Trophoblast cell (in vitro differentiated cells and primary cell): ENCODE measurements around the gene TSSK1B.
"Not testable (repeated sequence)": the region's sequence is repeated elsewhere in the genome, so short reads cannot be mapped to it uniquely, and the experiment has no call there.

Experiments used
- DNase-seq, 2 donors: peaks; one replicate each; pipeline ENCODE4 v3.0.0-alpha.2; 2016
- H2AFZ ChIP-seq: 2 replicates; pipeline ENCODE4 v1.6.1; 2013; ENCODE audit warnings: low read length, moderate library complexity, mild to moderate bottlenecking; ENCODE audit not compliant: insufficient read depth, poor library complexity
- H2AK5ac ChIP-seq: 2 replicates; pipeline ENCODE4 v1.6.1; 2013; ENCODE audit warnings: mild to moderate bottlenecking, low read length
- H2BK120ac ChIP-seq: 2 replicates; pipeline ENCODE4 v1.6.1; 2013; ENCODE audit warnings: low read length, mild to moderate bottlenecking, moderate library complexity; ENCODE audit not compliant: insufficient read depth, poor library complexity
- H2BK12ac ChIP-seq: 2 replicates; pipeline ENCODE4 v1.6.1; 2013; ENCODE audit warnings: mild to moderate bottlenecking, low read length, moderate library complexity
- H2BK5ac ChIP-seq: 2 replicates; pipeline ENCODE4 v1.6.1; 2013; ENCODE audit warnings: low read length, low read depth, moderate library complexity, mild to moderate bottlenecking; ENCODE audit not compliant: poor library complexity
- H3K14ac ChIP-seq: 2 replicates; pipeline ENCODE4 v1.6.1; 2013; ENCODE audit warnings: mild to moderate bottlenecking, low read length
- H3K18ac ChIP-seq: 2 replicates; pipeline ENCODE4 v1.6.1; 2013; ENCODE audit warnings: mild to moderate bottlenecking, low read length
- H3K23ac ChIP-seq: 2 replicates; pipeline ENCODE4 v1.6.1; 2013; ENCODE audit warnings: low read length
- H3K27ac ChIP-seq: 2 replicates; pipeline ENCODE4 v1.5.1; 2013; ENCODE audit warnings: low read depth, mild to moderate bottlenecking, inconsistent platforms, low read length, moderate library complexity
- H3K27me3 ChIP-seq: 2 replicates; pipeline ENCODE4 v1.6.1; 2013; ENCODE audit warnings: inconsistent platforms, mild to moderate bottlenecking, low read length, moderate library complexity; ENCODE audit not compliant: insufficient read depth
- H3K36me3 ChIP-seq, 2 experiments: 1 replicate in 1 of 2; 2 replicates in 1 of 2; pipeline ENCODE4 v1.6.1; 2013; ENCODE audit warnings: low read length in 2 of 2, mild to moderate bottlenecking in 2 of 2, moderate library complexity in 1 of 2; ENCODE audit not compliant: insufficient read depth in 2 of 2, control insufficient read depth in 1 of 2
- H3K4ac ChIP-seq: 2 replicates; pipeline ENCODE4 v1.6.1; 2013; ENCODE audit warnings: low read depth, mild to moderate bottlenecking, low read length, moderate library complexity
- H3K4me1 ChIP-seq, 2 experiments: 1 replicate in 1 of 2; 2 replicates in 1 of 2; pipeline ENCODE4 v1.6.1; 2013; ENCODE audit warnings: low read length in 2 of 2, mild to moderate bottlenecking in 2 of 2, moderate library complexity in 1 of 2; ENCODE audit not compliant: insufficient read depth in 2 of 2, control insufficient read depth in 1 of 2
- H3K4me2 ChIP-seq: 2 replicates; pipeline ENCODE4 v1.6.1; 2013; ENCODE audit warnings: inconsistent platforms, mild to moderate bottlenecking, low read length, moderate library complexity
- H3K4me3 ChIP-seq: 2 replicates; pipeline ENCODE4 v1.5.1; 2013; ENCODE audit warnings: mild to moderate bottlenecking, low read depth, low read length, inconsistent platforms
- H3K79me1 ChIP-seq: one replicate; pipeline ENCODE4 v1.6.1; 2013; ENCODE audit warnings: low read length
- H3K79me2 ChIP-seq: 2 replicates; pipeline ENCODE4 v1.6.1; 2013; ENCODE audit warnings: low read length, mild to moderate bottlenecking; ENCODE audit not compliant: control insufficient read depth, insufficient read depth, poor library complexity
- H3K9ac ChIP-seq: 2 replicates; pipeline ENCODE4 v1.6.1; 2013; ENCODE audit warnings: mild to moderate bottlenecking, low read length
- H3K9me3 ChIP-seq: 2 replicates; pipeline ENCODE4 v1.6.1; 2013; ENCODE audit warnings: low read depth, mild to moderate bottlenecking, control low read depth, inconsistent platforms, low read length; ENCODE audit not compliant: insufficient read depth
- H4K12ac ChIP-seq: 2 replicates; pipeline ENCODE4 v1.6.1; 2013; ENCODE audit warnings: low read depth, mild to moderate bottlenecking, low read length, moderate library complexity
- H4K8ac ChIP-seq: 2 replicates; pipeline ENCODE4 v1.6.1; 2013; ENCODE audit warnings: low read depth, mild to moderate bottlenecking, low read length, moderate library complexity
- H4K91ac ChIP-seq: one replicate; pipeline ENCODE4 v1.6.1; 2013; ENCODE audit warnings: low read depth, mild to moderate bottlenecking, low read length, moderate library complexity
- WGBS: extraction: QIAGEN DNeasy Blood & Tissue Kit; methylation state at CpG from one replicate; pipeline ENCODE4 v1.1.7; 2013; ENCODE audit warnings: missing lambda C conversion rate; ENCODE audit not compliant: insufficient read length, insufficient coverage; ENCODE audit errors: extremely low coverage; 5-methylcytosine and 5-hydroxymethylcytosine counted together

Gene TSSK1B

GRCh38 chr5:113404269-113404668, 30.5 kb downstream of the TSSK1B start:
- Histone ChIP-seq H4K8ac (no peak overlapping the region), H2BK120ac (no peak overlapping the region), H4K91ac (no peak overlapping the region), H3K4me2 (no peak overlapping the region), H3K36me3 (no peaks in the 10 kb centered on the region), H2BK12ac (no peak overlapping the region), H3K4me3 (no peak overlapping the region), H2AFZ (no peak overlapping the region), H3K23ac (no peak overlapping the region), H2BK5ac (no peak overlapping the region), H3K79me2 (no peaks in the 10 kb centered on the region), H3K27ac (no peak overlapping the region), H3K14ac (no peak overlapping the region), H3K9ac (peak overlapping the region; percentile 46), H3K4ac (no peak overlapping the region), H3K27me3 (no peaks in the 10 kb centered on the region), H3K79me1 (no peaks in the 10 kb centered on the region), H4K12ac (no peak overlapping the region), H3K18ac (no peak overlapping the region), H2AK5ac (no peak overlapping the region), H3K4me1 (no peaks in the 10 kb centered on the region), H3K9me3 (no peaks in the 10 kb centered on the region)
- no CpG with 5 or more reads among the region's 2 CpGs for WGBS
- no peak for DNase-seq

- H3K4ac ChIP-seq, H3K27me3 ChIP-seq, H2BK5ac ChIP-seq, H3K4me3 ChIP-seq, H2AFZ ChIP-seq, H2AK5ac ChIP-seq, H3K4me1 ChIP-seq, H3K9ac ChIP-seq, H3K36me3 ChIP-seq, H3K27ac ChIP-seq, H4K12ac ChIP-seq, H2BK12ac ChIP-seq, H3K14ac ChIP-seq, H2BK120ac ChIP-seq, H3K79me2 ChIP-seq, H4K8ac ChIP-seq, H4K91ac ChIP-seq, H3K79me1 ChIP-seq, H3K18ac ChIP-seq, H3K23ac ChIP-seq, H3K9me3 ChIP-seq, H3K4me2 ChIP-seq, DNase-seq: not testable (repeated sequence)
- no CpG with 5 or more reads among the region's 4 CpGs for WGBS
Observed at GRCh38 chr5:113397986-113398385, 36.8 kb downstream of the TSSK1B start.

GRCh38 chr5:113397046-113397445, 37.7 kb downstream of the TSSK1B start:
- H4K12ac ChIP-seq = no peak overlapping the region

GRCh38 chr5:113394658-113395057, 40.1 kb downstream of the TSSK1B start:
- H3K4me1 ChIP-seq = no peaks in the 10 kb centered on the region
- no peak overlapping the region for H3K4me3 ChIP-seq
- no peak overlapping the region for H2BK5ac ChIP-seq
- H3K4ac ChIP-seq = no peak overlapping the region
- H2AK5ac ChIP-seq = no peak overlapping the region
- no peaks in the 10 kb centered on the region for H3K79me2 ChIP-seq
- no peaks in the 10 kb centered on the region for H3K36me3 ChIP-seq
- no peaks in the 10 kb centered on the region for H3K79me1 ChIP-seq
- no peaks in the 10 kb centered on the region for H3K9me3 ChIP-seq
- no peak overlapping the region for H2AFZ ChIP-seq
- no peak overlapping the region for H3K4me2 ChIP-seq
- no peak overlapping the region for H3K18ac ChIP-seq
- no peak for DNase-seq
- H3K9ac ChIP-seq = no peak overlapping the region
- H4K91ac ChIP-seq = no peak overlapping the region
- no peak overlapping the region for H4K8ac ChIP-seq
- no peak overlapping the region for H3K27ac ChIP-seq
- no peak overlapping the region for H3K23ac ChIP-seq
- H2BK120ac ChIP-seq = no peak overlapping the region
- no peak overlapping the region for H2BK12ac ChIP-seq
- WGBS = no CpG with 5 or more reads among the region's 2 CpGs
- no peaks in the 10 kb centered on the region for H3K27me3 ChIP-seq
- no peak overlapping the region for H4K12ac ChIP-seq
- no peak overlapping the region for H3K14ac ChIP-seq

More at GRCh38 chr5:113397046-113397445, 37.7 kb downstream of the TSSK1B start:
- Histone ChIP-seq H4K8ac (no peak overlapping the region), H2AK5ac (no peak overlapping the region), H3K4me3 (no peak overlapping the region), H2BK120ac (no peak overlapping the region), H3K14ac (no peak overlapping the region), H3K18ac (no peak overlapping the region), H2BK12ac (no peak overlapping the region), H3K27ac (no peak overlapping the region), H4K91ac (no peak overlapping the region), H3K4ac (no peak overlapping the region), H3K79me1 (no peaks in the 10 kb centered on the region), H3K9ac (no peak overlapping the region), H3K79me2 (no peaks in the 10 kb centered on the region), H2AFZ (no peak overlapping the region), H3K4me2 (no peak overlapping the region), H3K4me1 (no peaks in the 10 kb centered on the region), H3K23ac (no peak overlapping the region), H3K36me3 (no peaks in the 10 kb centered on the region), H3K27me3 (no peaks in the 10 kb centered on the region), H3K9me3 (no peaks in the 10 kb centered on the region), H2BK5ac (no peak overlapping the region)
- no peak for DNase-seq
- no CpG with 5 or more reads among the region's 3 CpGs for WGBS
